CD14-positive monocyte (primary cell): Measurements from ENCODE around the gene ZNF559. TPM values are rescaled to one million over a fixed set of nuclear protein-coding genes. Genes with fewer than 3 reads are reported as not detected.

Experiments
- DNase-seq, 3 donors: peaks; one replicate each; pipeline ENCODE4 v3.0.0-alpha.2; 2011 to 2022
- H2AFZ ChIP-seq: 2 replicates; pipeline ENCODE4 v1.6.0; 2012; ENCODE audit warnings: mild to moderate bottlenecking, low read depth, low read length, inconsistent platforms; ENCODE audit not compliant: insufficient read depth, poor library complexity, severe bottlenecking
- H3K27ac ChIP-seq, 2 donors: 1 replicate in 1 of 2; 2 replicates in 1 of 2; pipeline ENCODE4 v1.5.1; 2012 to 2013; ENCODE audit warnings: low read length in 2 of 2, control low read depth in 1 of 2, inconsistent platforms in 1 of 2, low read depth in 1 of 2, mild to moderate bottlenecking in 1 of 2
- H3K27me3 ChIP-seq, 2 donors: one replicate each; pipeline versions ENCODE4 v1.6.0 to v1.6.1; 2011 to 2013; ENCODE audit warnings: low read length in 2 of 2; ENCODE audit not compliant: control insufficient read depth in 2 of 2, insufficient read depth in 2 of 2
- H3K36me3 ChIP-seq, 2 donors: replicated peaks in 1 of 2; 1 replicate in 1 of 2; 2 replicates in 1 of 2; pipeline versions ENCODE4 v1.5.1 to v1.6.1; 2012 to 2013; ENCODE audit warnings: low read length in 2 of 2, control low read depth in 1 of 2, inconsistent platforms in 1 of 2, mild to moderate bottlenecking in 1 of 2; ENCODE audit not compliant: insufficient read depth in 2 of 2, control insufficient read depth in 1 of 2
- H3K4me1 ChIP-seq, 2 donors: 1 replicate in 1 of 2; 2 replicates in 1 of 2; pipeline versions ENCODE4 v1.5.1 to v1.6.1; 2012 to 2013; ENCODE audit warnings: low read length in 2 of 2, control low read depth in 1 of 2, inconsistent platforms in 1 of 2, mild to moderate bottlenecking in 1 of 2, moderate library complexity in 1 of 2; ENCODE audit not compliant: insufficient read depth in 2 of 2, control insufficient read depth in 1 of 2
- H3K4me2 ChIP-seq: replicated peaks from 2 replicates; pipeline ENCODE3; 2012; ENCODE audit warnings: low read length, moderate library complexity, mild to moderate bottlenecking; ENCODE audit not compliant: poor library complexity, severe bottlenecking; ENCODE audit errors: extremely low read depth
- H3K4me3 ChIP-seq, 3 experiments: fragments of 200-600 bp in 1 of 3; sonication (generic) in 1 of 3; replicated peaks in 1 of 3; 1 replicate in 2 of 3; 2 replicates in 1 of 3; pipeline ENCODE4 v1.5.1; 2011 to 2013; ENCODE audit warnings: low read length in 3 of 3, mild to moderate bottlenecking in 3 of 3, control low read depth in 2 of 3, low read depth in 2 of 3, inconsistent platforms in 1 of 3, moderate library complexity in 1 of 3
- H3K79me2 ChIP-seq: 2 replicates; pipeline ENCODE4 v1.6.0; 2012; ENCODE audit warnings: mild to moderate bottlenecking, control low read depth, inconsistent platforms, low read length, moderate library complexity; ENCODE audit not compliant: insufficient read depth
- H3K9ac ChIP-seq: 2 replicates; pipeline ENCODE4 v1.6.0; 2017; ENCODE audit warnings: low read length, mild to moderate bottlenecking; ENCODE audit not compliant: insufficient read depth, poor library complexity, severe bottlenecking
- H3K9me3 ChIP-seq, 2 donors: replicated peaks in 1 of 2; 1 replicate in 1 of 2; 2 replicates in 1 of 2; pipeline versions ENCODE4 v1.5.1 to v1.6.1; 2012 to 2013; ENCODE audit warnings: low read length in 2 of 2, control low read depth in 1 of 2; ENCODE audit not compliant: control insufficient read depth in 1 of 2, insufficient read depth in 1 of 2
- H4K20me1 ChIP-seq: 2 replicates; pipeline ENCODE4 v1.6.0; 2012; ENCODE audit warnings: mild to moderate bottlenecking, low read length, control low read depth, moderate library complexity; ENCODE audit not compliant: insufficient read depth
- H3K27ac Mint-ChIP-seq, 7 donors: one replicate each; pipeline ENCODE4 v1.8.0; 2020; ENCODE audit warnings: mild to moderate bottlenecking in 7 of 7, mixed read lengths in 7 of 7, moderate library complexity in 6 of 7, inconsistent platforms in 2 of 7
- H3K27me3 Mint-ChIP-seq, 3 donors: one replicate each; pipeline ENCODE4 v1.8.0; 2021 to 2022; ENCODE audit warnings: low read depth in 3 of 3, mild to moderate bottlenecking in 3 of 3, mixed read lengths in 3 of 3, moderate library complexity in 3 of 3, inconsistent platforms in 1 of 3
- H3K36me3 Mint-ChIP-seq, 2 donors: one replicate each; pipeline ENCODE4 v1.8.0; 2020; ENCODE audit warnings: mixed read lengths in 2 of 2, inconsistent platforms in 1 of 2, mild to moderate bottlenecking in 1 of 2
- H3K4me1 Mint-ChIP-seq: one replicate; pipeline ENCODE4 v1.8.0; 2020; ENCODE audit warnings: mild to moderate bottlenecking, mixed read lengths
- H3K4me3 Mint-ChIP-seq, 2 donors: one replicate each; pipeline ENCODE4 v1.8.0; 2020; ENCODE audit warnings: mild to moderate bottlenecking in 2 of 2, mixed read lengths in 2 of 2, moderate library complexity in 1 of 2
- H3K9me3 Mint-ChIP-seq, 7 donors: one replicate each; pipeline ENCODE4 v1.8.0; 2020 to 2022; ENCODE audit warnings: mixed read lengths in 7 of 7, mild to moderate bottlenecking in 6 of 7, moderate library complexity in 6 of 7, inconsistent platforms in 2 of 7
- CTCF ChIP-seq: fragments of 200-600 bp; IDR thresholded peaks from one replicate; pipeline ENCODE4 v1.8.0; 2022; ENCODE audit warnings: antibody characterized with exemption, mild to moderate bottlenecking
- WGBS: methylation state at CpG from one replicate; pipeline ENCODE4 v1.1.5; 2013; ENCODE audit warnings: missing lambda C conversion rate; ENCODE audit not compliant: insufficient coverage; 5-methylcytosine and 5-hydroxymethylcytosine counted together
- intact Hi-C, 2 donors: fragments of 100-400 bp; cut with micrococcal nuclease; formaldehyde crosslinking; loops; one replicate each; pipeline versions ENCODE4 v1.15.0 to v1.15.1; 2023
- polyA plus RNA-seq, 3 donors: library from polyadenylated mRNA; depleted of rRNA in 1 of 3; unstranded in 2 of 3; stranded (reverse) in 1 of 3; fragments of 300-500 nt in 2 of 3; fragments of >200 nt in 1 of 3; fragmentation: Illumina TruSeq in 2 of 3; gene quantifications; 1 replicate in 2 of 3; 2 replicates in 1 of 3; pipeline ENCODE4 v1.2.3, GENCODE V29; 2012 to 2021

ZNF559 gene
- polyA plus RNA-seq, 3 donors: 9.0 to 16.0 (median 9.1) TPM

- no peak for TF ChIP-seq CTCF
These were observed 14.0 kb upstream of the ZNF559 start for GRCh38 chr19:9309974-9310446.

GRCh38 chr19:9313756-9314155 lies 10.2 kb upstream of the ZNF559 start:
- Histone ChIP-seq H3K4me3 (no peak overlapping the region), H3K4me2 (no peak overlapping the region), H2AFZ (no peak overlapping the region), H3K9ac (no peak overlapping the region), H3K9me3 (peaks cover 54 to 55% of the 10 kb centered on the region in 2 donors), H4K20me1 (no peaks in the 10 kb centered on the region), H3K36me3 (no peaks in the 10 kb centered on the region), H3K79me2 (no peaks in the 10 kb centered on the region), H3K4me1 (peaks cover 5 to 10% of the 10 kb centered on the region in 2 donors), H3K27ac (no peak overlapping the region), H3K27me3 (no peaks in the 10 kb centered on the region)
- no peak for TF ChIP-seq CTCF
- peaks cover 0 to 2% (median 2%) of the 10 kb centered on the region in 3 donors for H3K27me3 Mint-ChIP-seq
- peaks cover 0 to 30% of the 10 kb centered on the region in 2 donors for H3K36me3 Mint-ChIP-seq
- DNase-seq: no peak
- peaks cover 12% of the 10 kb centered on the region for H3K4me1 Mint-ChIP-seq
- intact Hi-C loops: loop anchor here (5.0 to 10.0 kb wide), 4 partner anchors 271 to 481 kb away; partner anchors contain the start of gene ZNF121 (in 1 of the 2)
- WGBS: 100% methylated on average over 1 of the region's 4 CpGs
- H3K9me3 Mint-ChIP-seq: peaks cover 30 to 71% (median 65%) of the 10 kb centered on the region in 7 donors
- H3K4me3 Mint-ChIP-seq: no peak overlapping the region
- no peak overlapping the region for H3K27ac Mint-ChIP-seq

More at GRCh38 chr19:9309974-9310446, 14.0 kb upstream of the ZNF559 start:
- Histone ChIP-seq H3K27me3 (no peaks in the 10 kb centered on the region), H3K79me2 (no peaks in the 10 kb centered on the region), H3K4me2 (peak overlapping the region; percentile 88), H2AFZ (peak overlapping the region; percentile 99), H3K4me1 (peaks cover 13 to 18% of the 10 kb centered on the region in 2 donors), H4K20me1 (no peaks in the 10 kb centered on the region), H3K4me3 (peak overlapping the region; percentile 55 to 93 (median 83)), H3K9me3 (peaks cover 35 to 41% of the 10 kb centered on the region in 2 donors), H3K9ac (peak overlapping the region; percentile 89), H3K36me3 (peaks cover 0 to 3% of the 10 kb centered on the region in 2 donors), H3K27ac (peak overlapping the region; percentile 58 to 96)
- peak in 2 of 3 donors; percentile 85 to 89 for DNase-seq
- Mint-ChIP-seq H3K4me3 (peak overlapping the region; percentile 97 to 98), H3K27ac (peak overlapping the region; percentile 96 to 99 (median 98)), H3K4me1 (peaks cover 19% of the 10 kb centered on the region), H3K9me3 (peaks cover 22 to 48% (median 45%) of the 10 kb centered on the region in 7 donors), H3K27me3 (peaks cover 1 to 4% (median 2%) of the 10 kb centered on the region in 3 donors), H3K36me3 (peaks cover 3 to 39% of the 10 kb centered on the region in 2 donors)
- WGBS: 0% methylated on average over 8 of the region's 13 CpGs
- intact Hi-C loops: loop anchor here (1.0 to 10.0 kb wide), 8 partner anchors 13 to 485 kb away; partner anchors contain the start of genes ZNF121 (in 1 of the 2), ZNF317 (in 1 of the 2) and ZNF559 (in 1 of the 2)
